Panc1 (cell line): ENCODE measurements around the gene MRPL10.

Experiments
- CTCF ChIP-seq: fragments of 450-650 bp; IDR thresholded peaks from 2 replicates; pipeline ENCODE4 v1.5.1; 2017; ENCODE audit warnings: mild to moderate bottlenecking
- POLR2AphosphoS5 ChIP-seq: IDR thresholded peaks from 2 replicates; pipeline ENCODE4 v1.6.1; 2012; ENCODE audit warnings: mild to moderate bottlenecking, low read depth, low read length, moderate library complexity
- SIN3A ChIP-seq: IDR thresholded peaks from 2 replicates; pipeline ENCODE4 v1.6.1; 2012; ENCODE audit warnings: low read depth, mild to moderate bottlenecking, low read length, moderate library complexity, borderline replicate concordance; ENCODE audit not compliant: insufficient read depth
- TCF7L2 ChIP-seq: IDR thresholded peaks from 2 replicates; pipeline ENCODE4 v1.6.1; 2011; ENCODE audit warnings: mild to moderate bottlenecking, low read depth, low read length, inconsistent platforms
- TF ChIP-seq, protein P1 (sequence below), 2 experiments: IDR thresholded peaks; 2 replicates each; pipeline ENCODE4 v1.6.1; 2011 to 2012; ENCODE audit warnings: low read depth in 2 of 2, control low read depth in 1 of 2, low read length in 1 of 2, mild to moderate bottlenecking in 1 of 2, moderate library complexity in 1 of 2; ENCODE audit not compliant: insufficient read depth in 1 of 2

- TF ChIP-seq CTCF (peak; percentile 73), POLR2AphosphoS5 (no peak), TCF7L2 (no peak), SIN3A (no peak)
- TF ChIP-seq, protein P1, sequence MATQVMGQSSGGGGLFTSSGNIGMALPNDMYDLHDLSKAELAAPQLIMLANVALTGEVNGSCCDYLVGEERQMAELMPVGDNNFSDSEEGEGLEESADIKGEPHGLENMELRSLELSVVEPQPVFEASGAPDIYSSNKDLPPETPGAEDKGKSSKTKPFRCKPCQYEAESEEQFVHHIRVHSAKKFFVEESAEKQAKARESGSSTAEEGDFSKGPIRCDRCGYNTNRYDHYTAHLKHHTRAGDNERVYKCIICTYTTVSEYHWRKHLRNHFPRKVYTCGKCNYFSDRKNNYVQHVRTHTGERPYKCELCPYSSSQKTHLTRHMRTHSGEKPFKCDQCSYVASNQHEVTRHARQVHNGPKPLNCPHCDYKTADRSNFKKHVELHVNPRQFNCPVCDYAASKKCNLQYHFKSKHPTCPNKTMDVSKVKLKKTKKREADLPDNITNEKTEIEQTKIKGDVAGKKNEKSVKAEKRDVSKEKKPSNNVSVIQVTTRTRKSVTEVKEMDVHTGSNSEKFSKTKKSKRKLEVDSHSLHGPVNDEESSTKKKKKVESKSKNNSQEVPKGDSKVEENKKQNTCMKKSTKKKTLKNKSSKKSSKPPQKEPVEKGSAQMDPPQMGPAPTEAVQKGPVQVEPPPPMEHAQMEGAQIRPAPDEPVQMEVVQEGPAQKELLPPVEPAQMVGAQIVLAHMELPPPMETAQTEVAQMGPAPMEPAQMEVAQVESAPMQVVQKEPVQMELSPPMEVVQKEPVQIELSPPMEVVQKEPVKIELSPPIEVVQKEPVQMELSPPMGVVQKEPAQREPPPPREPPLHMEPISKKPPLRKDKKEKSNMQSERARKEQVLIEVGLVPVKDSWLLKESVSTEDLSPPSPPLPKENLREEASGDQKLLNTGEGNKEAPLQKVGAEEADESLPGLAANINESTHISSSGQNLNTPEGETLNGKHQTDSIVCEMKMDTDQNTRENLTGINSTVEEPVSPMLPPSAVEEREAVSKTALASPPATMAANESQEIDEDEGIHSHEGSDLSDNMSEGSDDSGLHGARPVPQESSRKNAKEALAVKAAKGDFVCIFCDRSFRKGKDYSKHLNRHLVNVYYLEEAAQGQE (IDR thresholded peaks at IDR 0.05; ENCODE audit: insufficient read depth in 1 of 2, low read depth in 2 of 2, low read length in 1 of 2), result no peak
These were observed 12.0 kb upstream of the MRPL10 start for GRCh38 chr17:47843391-47843730.
